ENCODE measurements around the gene SQSTM1.
"Not testable (repeated sequence)": the region's sequence is repeated elsewhere in the genome, so short reads cannot be mapped to it uniquely, and the experiment has no call there.

Gene SQSTM1

GRCh38 chr5:179820483-179821297 is at the start of gene SQSTM1:
TSS of gene SQSTM1 (plus strand) at chr5:179820905. CDS start at chr5:179820937, 32 bp downstream.
- DNase-seq (ENCODE audit: low read depth, low spot score): no peak

GRCh38 chr5:179771311-179771895 is 49.3 kb upstream of the SQSTM1 start:
- no peak for DNase-seq (ENCODE audit: low read depth, low spot score)

- DNase-seq (ENCODE audit: low read depth, low spot score): no peak
Observed at GRCh38 chr5:179772351-179772750, 48.4 kb upstream of the SQSTM1 start.

- DNase-seq (ENCODE audit: low read depth, low spot score): no peak
Observed at GRCh38 chr5:179773686-179774040, 47.0 kb upstream of the SQSTM1 start.

- no peak for DNase-seq (ENCODE audit: low read depth, low spot score)
Observed at GRCh38 chr5:179774442-179774841, 46.3 kb upstream of the SQSTM1 start.

- no peak for DNase-seq (ENCODE audit: low read depth, low spot score)
Observed at GRCh38 chr5:179776411-179776938, 44.2 kb upstream of the SQSTM1 start.

- DNase-seq (ENCODE audit: low read depth, low spot score): no peak
Observed at GRCh38 chr5:179777456-179777855, 43.2 kb upstream of the SQSTM1 start.

- no peak for DNase-seq (ENCODE audit: low read depth, low spot score)
Observed at GRCh38 chr5:179777909-179778308, 42.8 kb upstream of the SQSTM1 start.

GRCh38 chr5:179778591-179778990 is 42.1 kb upstream of the SQSTM1 start:
- no peak for DNase-seq (ENCODE audit: low read depth, low spot score)

- DNase-seq (ENCODE audit: low read depth, low spot score): no peak
Observed at GRCh38 chr5:179779826-179780225, 40.9 kb upstream of the SQSTM1 start.

- DNase-seq (ENCODE audit: low read depth, low spot score): no peak
Observed at GRCh38 chr5:179780362-179780761, 40.3 kb upstream of the SQSTM1 start.

GRCh38 chr5:179781846-179782245 is 38.9 kb upstream of the SQSTM1 start:
- DNase-seq (ENCODE audit: low read depth, low spot score): no peak

- DNase-seq (ENCODE audit: low read depth, low spot score): no peak
Observed at GRCh38 chr5:179783128-179783527, 37.6 kb upstream of the SQSTM1 start.

- no peak for DNase-seq (ENCODE audit: low read depth, low spot score)
Observed at GRCh38 chr5:179786861-179787260, 33.8 kb upstream of the SQSTM1 start.

- no peak for DNase-seq (ENCODE audit: low read depth, low spot score)
Observed at GRCh38 chr5:179788193-179788854, 32.4 kb upstream of the SQSTM1 start.

GRCh38 chr5:179789278-179789677 is 31.4 kb upstream of the SQSTM1 start:
- DNase-seq (ENCODE audit: low read depth, low spot score): not testable (repeated sequence)

GRCh38 chr5:179791881-179792611 is 28.7 kb upstream of the SQSTM1 start:
- no peak for DNase-seq (ENCODE audit: low read depth, low spot score)

- DNase-seq (ENCODE audit: low read depth, low spot score): no peak
Observed at GRCh38 chr5:179792612-179793467, 27.9 kb upstream of the SQSTM1 start.

GRCh38 chr5:179793468-179794139 is 27.1 kb upstream of the SQSTM1 start, which contains the start of gene LTC4S:
TSS of gene LTC4S (plus strand) at chr5:179793986. CDS start at chr5:179794081, 95 bp downstream.
- DNase-seq (ENCODE audit: low read depth, low spot score): no peak

GRCh38 chr5:179794171-179794570 is 26.5 kb upstream of the SQSTM1 start:
- no peak for DNase-seq (ENCODE audit: low read depth, low spot score)
